ENCODE measurements around the gene FBXO48.

FBXO48 gene

DNA sequence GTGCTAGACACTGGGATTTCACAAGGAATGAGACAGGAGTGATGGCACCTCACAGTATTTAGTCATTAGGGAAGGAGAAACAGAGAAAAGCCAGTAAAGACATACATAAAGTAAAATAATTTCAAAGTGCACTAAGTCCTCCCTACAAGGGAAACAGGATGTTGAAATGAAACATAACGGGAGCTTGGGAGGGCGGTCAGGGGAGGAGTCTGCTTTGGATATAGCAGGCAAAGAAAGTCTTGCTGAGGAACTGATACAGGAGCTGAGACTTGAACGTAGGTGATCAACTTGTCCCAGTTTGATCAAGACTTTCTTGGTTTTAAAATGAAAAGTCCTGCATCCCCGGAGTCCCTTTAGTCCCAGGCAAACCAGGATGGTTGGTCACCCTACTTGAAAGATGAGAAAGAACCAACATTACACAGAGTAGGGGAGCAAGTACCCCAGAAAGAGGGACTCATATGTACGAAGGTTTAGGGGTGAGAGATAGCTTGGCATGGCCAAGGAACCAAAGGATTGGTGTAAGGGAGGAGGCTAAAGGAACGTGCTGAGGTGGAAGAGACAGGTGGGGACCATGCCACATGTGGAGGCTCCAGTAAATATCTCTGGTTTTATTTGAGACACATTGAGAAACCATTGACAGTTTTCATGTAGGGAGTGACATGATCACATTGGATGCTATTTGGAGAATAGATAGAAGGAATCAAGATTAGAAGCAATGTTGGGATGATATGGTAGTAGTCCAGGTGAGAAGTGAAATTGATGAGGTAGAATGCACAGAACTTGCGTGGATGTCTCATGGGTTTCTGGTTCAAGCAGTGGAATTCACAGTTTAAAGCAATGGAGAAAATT lies 28.4 kb downstream of the FBXO48 start:
- in situ Hi-C loops (cut with HindIII; ENCODE audit: low sequenced_read_pairs) = loop anchor here (10.0 kb wide), 1 partner anchor 54 kb away; no protein-coding TSS in a partner anchor

- in situ Hi-C loops (cut with HindIII; ENCODE audit: low sequenced_read_pairs) = loop anchor here (10.0 kb wide), 1 partner anchor 51 kb away; no protein-coding TSS in a partner anchor
Measured at GRCh38 chr2:68436270-68436669, 30.8 kb downstream of the FBXO48 start.

GRCh38 chr2:68435615-68436014 lies 31.5 kb downstream of the FBXO48 start:
- in situ Hi-C loops (cut with HindIII; ENCODE audit: low sequenced_read_pairs) = loop anchor here (10.0 kb wide), 1 partner anchor 51 kb away; no protein-coding TSS in a partner anchor

DNA sequence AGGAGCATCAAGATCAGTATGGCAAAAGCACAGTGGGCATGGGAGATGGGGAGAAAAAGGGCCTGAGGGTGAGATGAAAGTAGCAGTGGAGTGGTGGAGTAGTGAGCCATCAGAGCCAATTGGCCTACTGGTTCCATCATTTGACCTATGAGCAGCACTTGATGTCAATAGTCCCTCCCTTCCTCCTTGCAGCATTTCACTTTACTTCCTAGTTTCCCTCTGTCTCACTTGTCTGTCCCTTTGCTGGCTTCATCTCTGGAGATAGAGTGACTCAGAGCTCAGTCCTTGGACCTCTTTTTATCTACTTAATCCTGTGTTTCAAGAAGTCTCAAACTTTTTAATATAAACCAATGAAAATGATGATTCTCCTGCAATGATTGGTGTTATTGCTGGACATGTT lies 32.1 kb downstream of the FBXO48 start:
- in situ Hi-C loops (cut with HindIII; ENCODE audit: low sequenced_read_pairs) = loop anchor here (10.0 kb wide), 1 partner anchor 50 kb away; no protein-coding TSS in a partner anchor

GRCh38 chr2:68432696-68433658 lies 34.1 kb downstream of the FBXO48 start:
- in situ Hi-C loops (cut with HindIII; ENCODE audit: low sequenced_read_pairs) = loop anchor here (10.0 kb wide), 1 partner anchor 48 kb away; no protein-coding TSS in a partner anchor

GRCh38 chr2:68431316-68431972 lies 35.6 kb downstream of the FBXO48 start:
- in situ Hi-C loops (cut with HindIII; ENCODE audit: low sequenced_read_pairs) = loop anchor here (10.0 kb wide), 1 partner anchor 47 kb away; no protein-coding TSS in a partner anchor

GRCh38 chr2:68429311-68429826 lies 37.7 kb downstream of the FBXO48 start:
- in situ Hi-C loops (cut with HindIII; ENCODE audit: low sequenced_read_pairs) = no loop called here

DNA sequence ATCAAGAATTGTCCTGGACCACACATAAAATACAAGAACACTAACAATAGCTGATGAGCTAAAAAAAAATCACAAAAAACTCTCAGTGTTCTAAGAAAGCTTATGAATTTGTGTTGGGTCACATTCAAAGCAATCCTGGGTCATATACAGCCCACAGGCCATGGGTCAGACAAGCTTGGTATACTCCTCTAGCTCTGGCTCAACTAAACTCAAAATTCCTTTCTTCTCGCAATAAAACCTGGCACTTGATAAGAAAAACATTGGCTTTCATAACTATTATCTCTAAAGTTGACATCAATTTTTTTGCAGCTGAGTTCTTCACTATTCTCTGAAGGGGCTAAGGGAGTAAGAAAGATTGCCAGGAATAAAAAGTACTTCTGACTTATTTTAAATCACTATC lies 38.3 kb downstream of the FBXO48 start:
- in situ Hi-C loops (cut with HindIII; ENCODE audit: low sequenced_read_pairs) = no loop called here

- in situ Hi-C loops (cut with HindIII; ENCODE audit: low sequenced_read_pairs) = no loop called here
Measured at GRCh38 chr2:68428126-68428525, 39.0 kb downstream of the FBXO48 start.

GRCh38 chr2:68426848-68427579 lies 40.1 kb downstream of the FBXO48 start:
- in situ Hi-C loops (cut with HindIII; ENCODE audit: low sequenced_read_pairs) = no loop called here

- in situ Hi-C loops (cut with HindIII; ENCODE audit: low sequenced_read_pairs) = no loop called here
Measured at GRCh38 chr2:68426446-68426845, 40.6 kb downstream of the FBXO48 start.

GRCh38 chr2:68425503-68425902 lies 41.6 kb downstream of the FBXO48 start:
- in situ Hi-C loops (cut with HindIII; ENCODE audit: low sequenced_read_pairs) = no loop called here

- in situ Hi-C loops (cut with HindIII; ENCODE audit: low sequenced_read_pairs) = no loop called here
Measured at GRCh38 chr2:68423966-68424650, 43.0 kb downstream of the FBXO48 start.

- in situ Hi-C loops (cut with HindIII; ENCODE audit: low sequenced_read_pairs) = no loop called here
Measured at GRCh38 chr2:68420254-68420910, 46.7 kb downstream of the FBXO48 start.

GRCh38 chr2:68418855-68419254 lies 48.2 kb downstream of the FBXO48 start:
- in situ Hi-C loops (cut with HindIII; ENCODE audit: low sequenced_read_pairs) = no loop called here

- in situ Hi-C loops (cut with HindIII; ENCODE audit: low sequenced_read_pairs) = no loop called here
Measured at GRCh38 chr2:68418419-68418818, 48.7 kb downstream of the FBXO48 start.

- in situ Hi-C loops (cut with HindIII; ENCODE audit: low sequenced_read_pairs) = no loop called here
Measured at GRCh38 chr2:68417926-68418325, 49.2 kb downstream of the FBXO48 start.

- in situ Hi-C loops (cut with HindIII; ENCODE audit: low sequenced_read_pairs) = no loop called here
Measured at GRCh38 chr2:68416081-68416675, 50.9 kb downstream of the FBXO48 start.
